ENCODE measurements around the gene SIGLEC14. TPM values are rescaled to one million over a fixed set of nuclear protein-coding genes. Genes with fewer than 3 reads are reported as not detected.
A peak's percentile ranks its signal among the peaks of the same experiment; 100 is the strongest.

The SIGLEC14 gene
- total and polyA plus RNA-seq, 12 donors, result 0.44 to 29.0 (median 8.7) TPM; not detected in 1

GRCh38 chr19:51598159-51598915, 48.3 kb downstream of the SIGLEC14 start:
- intact Hi-C loops (cut with DNase I), result no loop called here
- Histone ChIP-seq H3K4me3 (no peak overlapping the region), H3K27ac (no peak overlapping the region), H3K27me3 (peaks cover 4% of the 10 kb centered on the region), H3K36me3 (replicated peaks in 1 of 2) (no peaks in the 10 kb centered on the region), H3K4me1 (replicated peaks in 1 of 2) (peaks cover 0 to 6% of the 10 kb centered on the region in 2 donors), H3K9me3 (replicated peaks in 1 of 3) (no peaks in the 10 kb centered on the region)
- TF ChIP-seq POLR2A (IDR thresholded peaks at IDR 0.05) (no peak), CTCF (IDR thresholded peaks at IDR 0.05) (no peak)
- WGBS, 4 donors, result 91 to 96% (median 96%) methylated on average over 16 to 31 of the region's 31 CpGs
- no peak for DNase-seq

GRCh38 chr19:51595190-51596175, 51.1 kb downstream of the SIGLEC14 start:
- 86 to 89% (median 87%) methylated on average over 8 of the region's 8 CpGs for WGBS, 4 donors
- Histone ChIP-seq H3K4me1 (replicated peaks in 1 of 2) (peaks cover 0 to 9% of the 10 kb centered on the region in 2 donors), H3K9me3 (replicated peaks in 1 of 3) (no peaks in the 10 kb centered on the region), H3K4me3 (peak overlapping the region in 1 of 4 donors; percentile 71), H3K36me3 (replicated peaks in 1 of 2) (no peaks in the 10 kb centered on the region), H3K27me3 (peaks cover 3% of the 10 kb centered on the region), H3K27ac (no peak overlapping the region)
- TF ChIP-seq POLR2A (IDR thresholded peaks at IDR 0.05) (no peak), CTCF (IDR thresholded peaks at IDR 0.05) (no peak)
- intact Hi-C loops (cut with DNase I), result no loop called here
- no peak for DNase-seq

- Histone ChIP-seq H3K27ac (no peak overlapping the region), H3K36me3 (replicated peaks in 1 of 2) (no peaks in the 10 kb centered on the region), H3K4me1 (replicated peaks in 1 of 2) (peaks cover 0 to 9% of the 10 kb centered on the region in 2 donors), H3K27me3 (no peaks in the 10 kb centered on the region), H3K9me3 (replicated peaks in 1 of 3) (no peaks in the 10 kb centered on the region), H3K4me3 (peak overlapping the region in 3 of 4 donors; percentile 13 to 71 (median 45))
- intact Hi-C loops (cut with DNase I), result no loop called here
- TF ChIP-seq CTCF (IDR thresholded peaks at IDR 0.05) (no peak), POLR2A (IDR thresholded peaks at IDR 0.05) (no peak)
- 9 to 20% (median 15%) methylated on average over 6 of the region's 6 CpGs for WGBS, 4 donors
- no peak for DNase-seq
Measured at GRCh38 chr19:51594774-51595109, 51.9 kb downstream of the SIGLEC14 start.

Data from adrenal gland (tissue), 12 donors.